H54 (cell line): Measurements from ENCODE around the gene CD3D.

Source experiments
- DNase-seq: peaks from one replicate; pipeline ENCODE4 v3.0.0; 2011; ENCODE audit warnings: low spot score, mixed read lengths; ENCODE audit not compliant: insufficient read length
- FAIRE-seq: peaks from 3 replicates; lab custom pipeline; 2011; peaks lifted over from hg19 to GRCh38; lab: Jason Lieb, UNC
- POLR2A ChIP-seq: IDR thresholded peaks from 2 replicates; pipeline ENCODE4 v1.6.1; 2011; ENCODE audit warnings: low read depth, mild to moderate bottlenecking, low read length

Gene CD3D

DNA sequence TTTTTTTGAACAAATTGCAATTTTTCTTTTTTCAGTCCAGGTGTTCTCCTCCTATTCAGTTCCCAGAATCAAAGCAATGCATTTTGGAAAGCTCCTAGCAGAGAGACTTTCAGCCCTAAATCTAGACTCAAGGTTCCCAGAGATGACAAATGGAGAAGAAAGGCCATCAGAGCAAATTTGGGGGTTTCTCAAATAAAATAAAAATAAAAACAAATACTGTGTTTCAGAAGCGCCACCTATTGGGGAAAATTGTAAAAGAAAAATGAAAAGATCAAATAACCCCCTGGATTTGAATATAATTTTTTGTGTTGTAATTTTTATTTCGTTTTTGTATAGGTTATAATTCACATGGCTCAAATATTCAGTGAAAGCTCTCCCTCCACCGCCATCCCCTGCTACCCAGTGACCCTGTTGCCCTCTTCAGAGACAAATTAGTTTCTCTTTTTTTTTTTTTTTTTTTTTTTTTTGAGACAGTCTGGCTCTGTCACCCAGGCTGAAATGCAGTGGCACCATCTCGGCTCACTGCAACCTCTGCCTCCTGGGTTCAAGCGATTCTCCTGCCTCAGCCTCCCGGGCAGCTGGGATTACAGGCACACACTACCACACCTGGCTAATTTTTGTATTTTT is 10.7 kb upstream of the CD3D start:
- no peak for DNase-seq
- no peak for TF ChIP-seq POLR2A
- FAIRE-seq: no peak

- DNase-seq (no peak), FAIRE-seq (no peak)
- TF ChIP-seq POLR2A: no peak
Observed at GRCh38 chr11:118349475-118349874, 7.0 kb upstream of the CD3D start.

DNA sequence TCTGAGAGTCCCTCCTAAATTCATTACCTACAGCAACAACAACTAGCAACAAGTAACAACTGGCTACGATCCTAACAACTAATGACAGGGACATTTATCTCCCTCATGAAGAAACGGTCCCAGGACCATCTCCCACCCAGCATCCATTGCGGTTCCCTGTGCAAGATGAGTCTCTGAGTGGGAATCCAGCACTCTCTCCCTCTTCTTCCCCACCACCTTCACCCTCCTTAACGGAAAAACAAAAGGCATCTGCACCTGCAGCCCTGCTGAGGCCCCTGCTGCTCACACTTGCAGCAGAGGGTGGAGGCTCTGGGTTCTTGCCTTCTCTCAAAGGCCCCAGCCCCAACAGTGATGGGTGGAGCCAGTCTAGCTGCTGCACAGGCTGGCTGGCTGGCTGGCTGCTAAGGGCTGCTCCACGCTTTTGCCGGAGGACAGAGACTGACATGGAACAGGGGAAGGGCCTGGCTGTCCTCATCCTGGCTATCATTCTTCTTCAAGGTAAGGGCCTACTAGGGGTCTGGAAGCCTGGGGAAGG is 1.5 kb upstream of the CD3D start, which contains the start of gene CD3G:
TSS of gene CD3G (plus strand) at position 364 of the 535 bp plus-strand sequence. CDS start at position 444, 80 bp downstream.
- DNase-seq: no peak
- TF ChIP-seq POLR2A: no peak
- no peak for FAIRE-seq

DNA sequence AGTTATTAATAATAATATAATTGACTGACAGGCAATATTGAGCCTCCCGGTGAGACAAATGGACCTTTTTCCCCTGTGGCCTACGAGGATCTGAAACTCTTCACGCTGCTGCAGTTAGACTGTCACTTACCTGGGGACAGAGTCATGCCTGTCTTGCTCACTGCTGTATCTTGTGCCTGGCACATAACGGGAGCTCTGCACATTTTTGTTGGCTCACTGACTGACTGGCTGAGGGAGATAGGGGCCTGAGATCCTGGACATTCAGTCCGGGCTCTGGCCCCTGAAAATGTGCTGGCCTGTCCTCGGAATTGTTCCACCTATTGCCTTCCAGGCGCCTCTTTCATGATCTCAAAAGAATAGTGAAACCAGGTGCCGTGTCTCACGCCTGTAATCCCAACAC is 743 bp upstream of the CD3D start:
- no peak for TF ChIP-seq POLR2A
- no peak for FAIRE-seq
- no peak for DNase-seq

DNA sequence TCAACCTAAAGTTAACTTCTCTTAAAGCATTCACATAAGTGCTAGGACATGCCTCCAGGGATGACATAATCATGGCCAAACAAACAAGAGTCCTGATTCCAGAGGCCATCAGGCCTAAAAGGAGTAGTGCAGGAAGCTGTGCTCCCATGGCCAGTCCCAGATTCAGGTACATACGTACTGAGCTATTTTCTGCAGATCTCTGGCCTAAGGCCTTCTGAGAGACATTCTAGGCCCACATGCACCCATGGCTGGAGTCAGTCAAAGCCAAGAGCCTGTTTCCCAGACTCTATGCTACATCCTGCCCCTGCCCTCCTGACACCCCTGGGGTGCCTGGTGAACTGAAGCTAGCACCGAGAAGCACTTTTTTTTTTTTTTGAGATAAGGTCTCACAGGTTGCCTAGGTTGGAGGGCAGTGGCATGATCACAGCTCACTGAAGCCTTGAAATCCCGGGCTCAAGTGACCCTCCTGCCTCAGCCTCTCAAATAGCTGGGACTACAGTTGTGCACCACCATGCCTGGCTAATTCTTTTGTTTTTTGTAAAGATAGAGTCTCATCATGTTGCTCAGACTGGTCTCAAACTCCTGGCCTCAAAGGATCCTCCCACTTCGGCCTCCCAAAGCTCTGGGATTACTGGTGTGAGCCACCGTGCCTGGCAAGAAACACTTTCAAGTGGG is 553 bp downstream of the CD3D start:
- FAIRE-seq: no peak
- DNase-seq: no peak
- no peak for TF ChIP-seq POLR2A

- FAIRE-seq: no peak
- DNase-seq: no peak
- TF ChIP-seq POLR2A: no peak
Observed at GRCh38 chr11:118341261-118341660, 1.2 kb downstream of the CD3D start.

- no peak for TF ChIP-seq POLR2A
- DNase-seq (no peak), FAIRE-seq (no peak)
Observed at GRCh38 chr11:118340449-118340848, 2.1 kb downstream of the CD3D start.

DNA sequence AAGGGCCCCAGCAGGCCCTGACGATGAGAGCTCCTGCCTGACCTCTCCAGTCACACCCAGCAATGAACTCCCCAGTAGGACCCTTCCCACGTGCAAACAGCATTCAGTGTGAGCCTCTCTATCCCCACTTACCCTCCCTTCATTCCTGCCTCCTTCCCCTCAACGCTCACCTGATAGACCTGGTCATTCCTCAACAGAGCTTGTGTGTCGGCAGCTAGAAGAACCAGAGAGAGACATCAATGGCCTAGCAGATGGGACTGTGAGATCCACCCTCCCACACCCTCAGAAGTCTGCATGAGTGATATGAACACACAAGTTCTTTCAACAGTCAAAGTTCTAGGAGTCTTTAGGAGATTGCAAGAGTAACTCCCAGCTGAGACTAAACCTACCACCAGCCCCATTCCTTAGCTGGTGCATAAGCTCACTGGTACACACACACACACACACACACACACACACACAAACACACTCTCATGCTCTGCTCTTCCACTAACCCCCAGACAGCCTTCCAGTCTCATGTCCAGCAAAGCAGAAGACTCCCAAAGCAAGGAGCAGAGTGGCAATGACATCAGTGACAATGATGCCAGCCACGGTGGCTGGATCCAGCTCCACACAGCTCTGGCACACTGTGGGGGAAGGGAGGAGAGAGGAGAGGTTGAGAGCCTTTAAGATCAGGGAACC is 3.1 kb downstream of the CD3D start:
- no peak for TF ChIP-seq POLR2A
- DNase-seq: no peak
- no peak for FAIRE-seq

DNA sequence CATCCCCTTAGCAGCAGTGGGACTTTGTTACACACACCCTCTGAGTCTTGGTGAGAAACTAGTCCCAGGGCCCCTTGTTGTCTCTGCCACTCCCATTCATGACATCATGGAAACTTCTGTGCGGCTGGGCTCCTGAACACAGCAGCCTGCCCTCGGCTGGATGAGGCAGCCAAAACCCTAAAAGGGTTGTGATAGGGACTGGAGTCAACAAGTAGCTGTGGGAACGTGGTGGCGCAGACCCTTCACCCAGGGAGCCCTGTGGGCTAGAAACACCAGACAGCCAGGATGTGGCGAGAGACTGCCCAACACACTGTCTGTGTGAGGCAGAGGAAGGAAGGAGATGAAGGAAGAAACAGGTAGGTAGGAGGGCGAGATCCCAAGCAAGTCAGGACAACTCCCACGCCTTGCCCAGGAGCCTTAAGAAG is 3.9 kb downstream of the CD3D start:
- TF ChIP-seq POLR2A: no peak
- FAIRE-seq: no peak
- DNase-seq: no peak

DNA sequence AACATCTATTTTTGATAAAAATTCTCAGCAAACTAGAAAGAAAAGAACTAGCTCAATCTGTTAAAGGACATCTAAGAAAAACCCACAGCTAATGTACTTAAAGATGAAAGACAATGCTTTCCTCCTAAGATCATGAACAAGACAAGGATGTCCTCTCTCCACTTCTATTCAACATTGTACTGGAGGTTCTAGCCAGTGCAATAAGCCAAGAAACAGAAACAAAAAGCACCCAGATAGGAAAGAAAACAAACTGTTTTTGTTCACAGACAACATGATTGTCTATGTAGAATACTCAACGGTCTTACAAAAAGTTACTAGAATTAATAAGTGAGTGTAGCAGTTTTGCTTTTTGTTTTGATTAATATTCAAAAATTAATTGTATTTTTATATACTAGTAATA is 7.8 kb downstream of the CD3D start:
- FAIRE-seq (no peak), DNase-seq (no peak)
- TF ChIP-seq POLR2A: no peak

GRCh38 chr11:118328745-118329144 is 13.8 kb downstream of the CD3D start:
- DNase-seq (no peak), FAIRE-seq (no peak)
- no peak for TF ChIP-seq POLR2A

GRCh38 chr11:118325283-118325682 is 17.2 kb downstream of the CD3D start:
- DNase-seq (no peak), FAIRE-seq (no peak)
- TF ChIP-seq POLR2A: no peak

DNA sequence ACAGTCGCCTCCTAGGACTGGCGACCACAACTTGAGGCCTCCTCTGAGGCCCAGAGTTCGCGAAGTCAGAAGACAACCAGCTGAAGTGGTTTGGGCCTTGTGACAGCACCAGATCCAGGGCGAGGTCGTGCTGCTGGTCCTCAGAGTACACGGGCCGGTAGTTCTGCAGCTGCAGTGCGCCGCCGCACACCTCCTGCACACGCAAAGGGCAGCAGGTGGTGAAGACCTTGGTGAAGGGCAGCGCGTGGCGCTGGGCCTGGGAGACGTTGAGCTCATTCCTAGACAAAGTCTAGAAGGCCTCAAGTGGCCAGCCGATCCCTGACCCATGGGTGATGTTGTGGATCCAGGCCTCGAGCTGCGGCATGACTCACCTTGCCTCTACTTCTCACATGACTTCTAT is 19.8 kb downstream of the CD3D start:
- FAIRE-seq (no peak), DNase-seq (no peak)
- no peak for TF ChIP-seq POLR2A

GRCh38 chr11:118321386-118322082 is 21.0 kb downstream of the CD3D start:
- no peak for TF ChIP-seq POLR2A
- FAIRE-seq (no peak), DNase-seq (no peak)
